ENCODE data around the gene MRNIP. TPM values are rescaled to one million over a fixed set of nuclear protein-coding genes. Genes with fewer than 3 reads are reported as not detected.
"Not testable (repeated sequence)": the region's sequence is repeated elsewhere in the genome, so short reads cannot be mapped to it uniquely, and the experiment has no call there.

Gene MRNIP
- total RNA-seq, 2 experiments from 2014 or later = 19.4 to 19.7 TPM

DNA sequence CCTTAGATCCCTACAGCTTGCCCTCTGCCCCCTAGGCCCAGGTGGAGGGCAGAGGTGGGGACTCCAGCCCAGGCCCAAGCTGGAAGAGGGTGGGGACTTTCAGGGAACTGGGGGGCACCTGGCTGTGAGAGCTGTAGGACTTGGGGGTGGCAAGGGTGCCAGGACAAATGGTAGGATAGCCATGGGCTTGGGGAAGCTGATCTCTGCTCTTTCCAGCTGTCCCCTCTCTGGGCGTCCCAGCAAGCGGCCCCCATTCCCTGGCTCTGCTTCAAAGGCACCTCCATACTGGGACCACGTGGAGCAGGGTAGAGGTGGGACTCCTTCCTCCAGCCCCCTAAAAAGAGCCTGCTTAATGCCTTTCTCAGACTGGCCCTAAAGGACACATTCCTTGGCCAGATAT is 64.4 kb downstream of the MRNIP start:
- Mint-ChIP-seq H3K4me3 (no peak overlapping the region), H3K27me3 (no peaks in the 10 kb centered on the region), H3K4me1 (peaks cover 25% of the 10 kb centered on the region), H3K9me3 (ENCODE audit: low read depth) (peaks cover 2% of the 10 kb centered on the region), H3K27ac (no peak overlapping the region), H3K36me3 (ENCODE audit: low read depth) (peaks cover 10% of the 10 kb centered on the region)
- ChIA-PET POLR2A (no interaction called here), CTCF (interaction anchor here (0.7 to 1.6 kb wide), 2 partner anchors 9 to 39 kb away, joined by 3 to 5 read pairs; no protein-coding TSS in a partner anchor)
- DNase-seq (no peak), ATAC-seq (no peak)
- intact Hi-C loops (cut with DNase I, micrococcal nuclease) = no loop called here

DNA sequence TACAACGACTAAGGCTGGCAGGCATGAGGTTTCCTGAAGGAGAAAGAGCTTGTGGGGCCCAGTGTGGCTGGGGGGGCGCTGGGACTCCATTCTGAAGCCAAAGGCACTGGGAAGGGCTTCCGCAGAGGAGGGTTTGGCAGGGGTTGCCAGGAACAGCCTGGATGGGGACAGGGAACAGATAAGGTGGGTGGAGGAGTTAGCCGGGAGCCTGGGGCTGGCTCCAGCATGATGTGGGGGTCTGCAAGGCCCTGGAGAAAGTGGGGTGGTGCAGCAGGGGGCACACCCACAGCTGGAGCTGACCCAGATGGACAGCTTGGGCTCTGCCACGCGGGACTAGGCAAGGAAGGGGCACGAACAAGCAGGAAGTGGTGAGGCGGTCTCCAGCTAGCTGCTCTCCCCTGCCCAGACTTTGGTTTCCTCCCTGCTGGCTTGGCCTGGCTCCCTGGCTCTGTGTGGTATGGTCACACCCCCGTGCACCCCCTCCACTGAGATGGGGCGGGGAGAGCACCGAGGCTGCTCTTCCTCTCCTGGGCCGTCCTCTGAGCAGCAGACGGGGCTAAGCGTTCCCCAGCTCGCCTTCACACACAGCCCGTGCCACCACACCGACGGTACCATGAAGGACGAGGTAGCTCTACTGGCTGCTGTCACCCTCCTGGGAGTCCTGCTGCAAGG is 65.0 kb downstream of the MRNIP start, which contains the start of gene LTC4S:
Gene LTC4S (plus strand): TSS at position 519 of the 672 bp plus-strand sequence. CDS start 95 bp downstream, at position 614.
- Mint-ChIP-seq H3K9me3 (ENCODE audit: low read depth) (peaks cover 2% of the 10 kb centered on the region), H3K27me3 (no peaks in the 10 kb centered on the region), H3K4me3 (peak within 1 kb of the TSS; percentile 55), H3K36me3 (ENCODE audit: low read depth) (peaks cover 9% of the 10 kb centered on the region), H3K4me1 (peaks cover 25% of the 10 kb centered on the region), H3K27ac (no peak within 1 kb of the TSS)
- ChIA-PET CTCF (interaction anchor here (0.7 to 1.6 kb wide), 3 partner anchors 10 to 167 kb away, joined by 3 to 5 read pairs (median 3); no protein-coding TSS in a partner anchor), POLR2A (no interaction called here)
- intact Hi-C loops (cut with DNase I, micrococcal nuclease) = no loop called here
- ATAC-seq (peak; percentile 17), DNase-seq (peak; percentile 57)

DNA sequence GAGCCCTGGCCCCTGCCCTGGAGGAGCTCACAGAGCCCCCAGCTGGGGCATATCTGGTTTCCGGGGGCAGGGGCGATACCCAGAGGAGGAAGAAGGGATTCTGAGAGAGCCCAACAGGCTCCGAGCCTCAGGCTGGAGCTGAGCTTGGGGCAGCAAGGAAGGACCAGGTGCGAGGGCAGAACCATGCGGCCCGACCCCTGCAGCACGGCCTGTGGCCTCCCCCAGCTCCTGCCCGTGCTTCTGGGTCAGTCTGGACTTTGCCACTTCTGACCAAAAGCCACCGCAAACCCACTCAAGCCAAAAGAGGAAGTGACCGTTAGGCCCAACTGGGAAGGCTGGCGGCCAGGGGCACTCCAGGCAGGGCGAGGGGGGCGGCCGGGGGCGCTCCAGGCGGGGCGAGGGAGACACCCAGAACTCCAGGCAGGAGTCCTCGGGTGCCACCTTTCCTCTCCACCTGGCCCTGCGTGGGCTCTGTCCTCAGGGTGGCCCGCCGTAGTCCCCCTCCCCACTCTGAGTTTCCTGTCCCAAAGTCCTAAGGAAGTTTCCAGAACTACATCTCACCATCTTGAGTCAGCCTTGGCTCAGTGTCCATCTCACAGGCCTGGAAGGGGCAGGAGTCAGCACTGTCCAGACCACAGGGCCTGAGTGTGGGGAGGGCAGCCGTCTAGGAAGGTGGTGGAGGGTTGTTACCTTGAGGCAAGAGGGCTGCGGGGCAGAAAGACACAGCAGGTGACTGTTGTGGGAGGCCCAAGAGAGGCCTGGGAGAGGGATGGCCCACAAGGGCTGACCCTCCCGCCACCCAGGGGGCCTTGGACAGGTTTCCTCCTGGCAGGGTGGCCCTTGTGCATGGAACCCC is 65.8 kb downstream of the MRNIP start:
- DNase-seq = no peak
- Mint-ChIP-seq H3K4me3 (no peak overlapping the region), H3K27me3 (no peaks in the 10 kb centered on the region), H3K36me3 (ENCODE audit: low read depth) (peaks cover 9% of the 10 kb centered on the region), H3K9me3 (ENCODE audit: low read depth) (peaks cover 2% of the 10 kb centered on the region), H3K27ac (no peak overlapping the region), H3K4me1 (peaks cover 25% of the 10 kb centered on the region)
- intact Hi-C loops (cut with DNase I, micrococcal nuclease) = no loop called here
- CTCF ChIA-PET = interaction anchor here (0.6 to 1.3 kb wide), 4 partner anchors 9 to 523 kb away, joined by 3 to 6 read pairs (median 4); no protein-coding TSS in a partner anchor
- POLR2A ChIA-PET = interaction anchor here (0.7 kb wide), 1 partner anchor 61 kb away, joined by 4 read pairs; no protein-coding TSS in a partner anchor
- no peak for ATAC-seq

DNA sequence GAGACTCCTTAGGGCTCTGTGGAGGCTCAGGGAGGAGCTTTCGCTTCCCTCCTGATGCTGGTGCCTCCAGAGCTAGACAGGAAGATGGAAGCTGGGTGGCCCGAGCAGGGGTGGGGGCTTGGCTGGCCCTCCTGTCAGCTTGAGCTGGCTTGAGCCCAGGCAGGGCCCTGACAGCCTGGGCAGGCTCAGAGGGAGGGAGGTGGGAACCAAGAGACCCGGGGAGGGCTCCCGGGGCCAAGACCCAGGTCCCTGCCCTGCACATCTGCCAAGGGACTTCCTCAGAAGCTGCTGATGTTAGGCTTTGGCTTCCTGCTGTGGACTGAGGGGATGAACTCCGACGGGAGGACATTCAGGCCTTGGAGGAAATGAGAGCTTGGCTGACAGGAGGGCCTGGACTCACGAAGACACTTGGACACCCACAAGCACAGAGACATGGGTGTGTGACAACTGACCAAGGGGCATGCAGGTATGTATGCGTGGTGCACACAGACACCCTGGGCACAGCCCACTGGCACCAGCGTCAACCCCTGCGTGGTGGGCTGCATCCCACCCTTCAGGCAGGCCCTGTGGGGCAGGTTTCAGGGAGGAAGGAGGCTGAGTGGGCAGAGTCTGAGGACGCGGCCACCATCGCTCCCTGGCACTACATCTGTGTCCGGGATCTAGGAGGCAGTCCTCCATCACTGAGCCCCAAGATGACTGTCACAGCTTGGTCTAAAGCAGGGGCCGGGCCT is 66.6 kb downstream of the MRNIP start:
- H3K27me3 Mint-ChIP-seq = no peaks in the 10 kb centered on the region
- peaks cover 2% of the 10 kb centered on the region for H3K9me3 Mint-ChIP-seq (ENCODE audit: low read depth)
- no peak overlapping the region for H3K27ac Mint-ChIP-seq
- peaks cover 3% of the 10 kb centered on the region for H3K36me3 Mint-ChIP-seq (ENCODE audit: low read depth)
- H3K4me1 Mint-ChIP-seq = peaks cover 25% of the 10 kb centered on the region
- CTCF ChIA-PET = interaction anchor here (0.6 to 1.3 kb wide), 3 partner anchors 10 to 524 kb away, joined by 3 to 6 read pairs (median 6); no protein-coding TSS in a partner anchor
- no peak overlapping the region for H3K4me3 Mint-ChIP-seq
- POLR2A ChIA-PET = interaction anchor here (0.7 kb wide), 1 partner anchor 60 kb away, joined by 4 read pairs; no protein-coding TSS in a partner anchor
- DNase-seq (no peak), ATAC-seq (no peak)
- intact Hi-C loops (cut with DNase I, micrococcal nuclease) = no loop called here

DNA sequence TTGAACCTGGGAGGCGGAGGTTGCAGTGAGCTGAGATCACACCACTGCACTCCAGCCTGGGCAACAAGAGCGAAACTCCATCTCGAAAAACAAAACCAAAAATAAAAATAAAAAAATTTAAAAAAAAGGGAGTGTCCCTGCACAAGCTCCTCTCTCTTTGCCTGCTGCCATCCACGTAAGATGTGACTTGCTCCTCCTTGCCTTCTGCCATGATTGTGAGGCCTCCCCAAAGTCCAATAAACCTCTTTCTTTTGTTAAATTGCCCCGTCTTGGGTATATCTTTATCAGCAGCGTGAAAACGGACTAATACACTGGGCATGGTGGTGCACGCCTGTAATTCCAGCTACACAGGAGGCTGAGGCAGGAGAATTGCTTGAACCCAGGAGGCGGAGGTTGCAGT is 69.3 kb downstream of the MRNIP start:
- intact Hi-C loops (cut with DNase I, micrococcal nuclease); DNase-seq; H3K9me3 Mint-ChIP-seq (ENCODE audit: low read depth); H3K4me3 Mint-ChIP-seq; H3K27ac Mint-ChIP-seq; POLR2A ChIA-PET; CTCF ChIA-PET; ATAC-seq; H3K27me3 Mint-ChIP-seq; H3K36me3 Mint-ChIP-seq (ENCODE audit: low read depth): not testable (repeated sequence)
- H3K4me1 Mint-ChIP-seq = peaks cover 12% of the 10 kb centered on the region

DNA sequence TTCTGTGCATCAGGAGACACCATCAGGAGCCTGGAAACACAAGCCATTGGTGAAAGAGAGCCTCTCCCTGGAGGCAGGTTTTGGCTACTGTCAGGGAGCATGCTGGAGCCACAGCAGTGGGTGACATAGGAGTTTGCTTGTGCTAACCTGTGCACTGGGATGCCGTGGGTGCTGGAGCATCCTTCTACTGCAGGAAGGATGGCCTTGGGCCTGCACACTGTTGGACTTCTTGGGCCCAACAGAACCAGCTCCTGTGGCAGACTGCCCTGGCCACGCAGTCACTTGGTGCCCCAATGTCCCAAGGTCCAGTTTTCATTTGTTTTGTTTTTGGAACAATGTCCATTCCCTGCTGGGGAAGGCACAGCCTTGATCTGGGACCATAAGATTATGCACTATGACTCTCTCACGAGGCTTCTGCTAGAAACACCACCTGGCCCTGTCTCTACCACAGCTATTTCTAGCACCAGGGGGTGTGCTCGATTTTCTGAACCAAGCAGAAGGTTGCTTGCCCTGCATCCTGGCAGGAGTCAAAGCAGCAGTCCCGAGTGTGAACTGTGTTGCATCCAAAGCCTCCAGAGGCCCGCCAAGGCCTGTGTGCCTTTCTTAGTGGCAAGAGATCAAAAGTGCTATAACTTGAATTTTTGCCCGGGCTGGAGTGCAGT is 70.3 kb downstream of the MRNIP start:
- DNase-seq (no peak), ATAC-seq (no peak)
- no peak overlapping the region for H3K27ac Mint-ChIP-seq
- peaks cover 2% of the 10 kb centered on the region for H3K9me3 Mint-ChIP-seq (ENCODE audit: low read depth)
- ChIA-PET CTCF (no interaction called here), POLR2A (no interaction called here)
- H3K4me1 Mint-ChIP-seq = peaks cover 3% of the 10 kb centered on the region
- H3K36me3 Mint-ChIP-seq (ENCODE audit: low read depth) = no peaks in the 10 kb centered on the region
- no peak overlapping the region for H3K4me3 Mint-ChIP-seq
- H3K27me3 Mint-ChIP-seq = no peaks in the 10 kb centered on the region
- intact Hi-C loops (cut with DNase I, micrococcal nuclease) = no loop called here

Small RNAs within 50 kb of the gene (microRNA-seq; reads per million reads assigned to microRNA genes)
- gene MIR1229 (ENCODE audit: borderline replicate concordance) = 14.4 reads per million, percentile 37 among the genes with 10 or more reads in this experiment

Other genes with a start within 250 kb of the MRNIP start
- 100 to 1,000 TPM; 634 to 659 TPM for gene HNRNPH1, start 235.1 kb downstream of the MRNIP start, total RNA-seq
- gene CBY3, start 177.8 kb downstream of the MRNIP start, total RNA-seq = under 1 TPM; 0.40 to 0.71 TPM
- gene CANX, start 159.8 kb downstream of the MRNIP start, total RNA-seq = 100 to 1,000 TPM; 472 to 554 TPM
- 10 to 100 TPM; 25.4 to 32.6 TPM for gene MAML1, start 126.0 kb downstream of the MRNIP start, total RNA-seq
- under 1 TPM; 0.39 to 0.42 TPM for gene LTC4S, start 64.8 kb downstream of the MRNIP start, total RNA-seq
- gene MGAT4B, start 52.0 kb downstream of the MRNIP start, total RNA-seq = 10 to 100 TPM; 52.4 to 62.8 TPM
- 10 to 100 TPM; 70.6 to 87.6 TPM for gene SQSTM1, start 37.9 kb downstream of the MRNIP start, total RNA-seq
- 100 to 1,000 TPM; 103 to 121 TPM for gene TBC1D9B, start 49.1 kb upstream of the MRNIP start, total RNA-seq
- 10 to 100 TPM; 10.3 to 13.3 TPM for gene RNF130, start 212.9 kb upstream of the MRNIP start, total RNA-seq

All from activated CD4-positive, alpha-beta T cell treated with anti-CD3 and anti-CD28 coated beads for 36 hours (primary cell).